Cardiac fibroblast (primary cell): Measurements from ENCODE around the gene CFAP54.

Experiments
- DNase-seq, 2 donors: peaks; one replicate each; pipeline versions ENCODE4 v3.0.0 to v3.0.0-alpha.2; 2010; ENCODE audit warnings: low read depth in 2 of 2
- H3K4me3 ChIP-seq, 2 donors: replicated peaks in 1 of 2; 1 replicate in 1 of 2; 2 replicates in 1 of 2; pipeline ENCODE4 v1.5.1; 2011; ENCODE audit warnings: low read depth in 2 of 2, low read length in 2 of 2, mild to moderate bottlenecking in 2 of 2, moderate library complexity in 1 of 2
- CTCF ChIP-seq: IDR thresholded peaks from one replicate; pipeline ENCODE4 v1.5.1; 2011; ENCODE audit warnings: low read depth, mild to moderate bottlenecking, low read length, inconsistent platforms

Gene CFAP54

GRCh38 chr12:96617178-96617577 is 127.8 kb downstream of the CFAP54 start:
- H3K4me3 ChIP-seq = no peak overlapping the region
- peak in 1 of 2 donors; percentile 7 for DNase-seq
- TF ChIP-seq CTCF = peak; percentile 19

GRCh38 chr12:96623155-96623554 is 133.8 kb downstream of the CFAP54 start:
- H3K4me3 ChIP-seq = no peak overlapping the region
- TF ChIP-seq CTCF = no peak
- DNase-seq = no peak

- DNase-seq = no peak
- no peak overlapping the region for H3K4me3 ChIP-seq
- no peak for TF ChIP-seq CTCF
Observed at GRCh38 chr12:96623656-96624217, 134.4 kb downstream of the CFAP54 start.

- no peak for DNase-seq
- no peak for TF ChIP-seq CTCF
- no peak overlapping the region for H3K4me3 ChIP-seq
Observed at GRCh38 chr12:96635844-96636243, 146.5 kb downstream of the CFAP54 start.

GRCh38 chr12:96636895-96637294 is 147.5 kb downstream of the CFAP54 start:
- H3K4me3 ChIP-seq = no peak overlapping the region
- TF ChIP-seq CTCF = no peak
- DNase-seq = no peak

GRCh38 chr12:96648923-96649322 is 159.5 kb downstream of the CFAP54 start:
- DNase-seq = no peak
- no peak overlapping the region for H3K4me3 ChIP-seq
- TF ChIP-seq CTCF = no peak

GRCh38 chr12:96652870-96653269 is 163.5 kb downstream of the CFAP54 start:
- DNase-seq = no peak
- no peak for TF ChIP-seq CTCF
- H3K4me3 ChIP-seq = no peak overlapping the region
